Retinal pigment epithelial cell (primary cell): ENCODE results near the gene RHBG.

Experiments
- DNase-seq: peaks from one replicate; pipeline ENCODE4 v3.0.0-alpha.2; 2010; ENCODE audit warnings: low read depth
- H3K4me3 ChIP-seq: 2 replicates; pipeline ENCODE4 v1.5.1; 2011; ENCODE audit warnings: mild to moderate bottlenecking, low read length, control low read depth, moderate library complexity
- TF ChIP-seq, protein P1 (sequence below): conservative IDR thresholded peaks from 2 replicates; pipeline ENCODE4 v1.5.1; 2011; ENCODE audit warnings: low read depth, low read length, control low read depth, inconsistent platforms

The RHBG gene

GRCh38 chr1:156387870-156388173, 18.8 kb downstream of the RHBG start:
- no peak overlapping the region for H3K4me3 ChIP-seq
- DNase-seq, result no peak
- TF ChIP-seq, protein P1, sequence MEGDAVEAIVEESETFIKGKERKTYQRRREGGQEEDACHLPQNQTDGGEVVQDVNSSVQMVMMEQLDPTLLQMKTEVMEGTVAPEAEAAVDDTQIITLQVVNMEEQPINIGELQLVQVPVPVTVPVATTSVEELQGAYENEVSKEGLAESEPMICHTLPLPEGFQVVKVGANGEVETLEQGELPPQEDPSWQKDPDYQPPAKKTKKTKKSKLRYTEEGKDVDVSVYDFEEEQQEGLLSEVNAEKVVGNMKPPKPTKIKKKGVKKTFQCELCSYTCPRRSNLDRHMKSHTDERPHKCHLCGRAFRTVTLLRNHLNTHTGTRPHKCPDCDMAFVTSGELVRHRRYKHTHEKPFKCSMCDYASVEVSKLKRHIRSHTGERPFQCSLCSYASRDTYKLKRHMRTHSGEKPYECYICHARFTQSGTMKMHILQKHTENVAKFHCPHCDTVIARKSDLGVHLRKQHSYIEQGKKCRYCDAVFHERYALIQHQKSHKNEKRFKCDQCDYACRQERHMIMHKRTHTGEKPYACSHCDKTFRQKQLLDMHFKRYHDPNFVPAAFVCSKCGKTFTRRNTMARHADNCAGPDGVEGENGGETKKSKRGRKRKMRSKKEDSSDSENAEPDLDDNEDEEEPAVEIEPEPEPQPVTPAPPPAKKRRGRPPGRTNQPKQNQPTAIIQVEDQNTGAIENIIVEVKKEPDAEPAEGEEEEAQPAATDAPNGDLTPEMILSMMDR, result no peak

- TF ChIP-seq, protein P1, result no peak
- DNase-seq, result no peak
- H3K4me3 ChIP-seq, result no peak overlapping the region
These were observed 19.4 kb downstream of the RHBG start for GRCh38 chr1:156388174-156389137.

GRCh38 chr1:156389311-156389710, 20.3 kb downstream of the RHBG start:
- DNase-seq, result no peak
- TF ChIP-seq, protein P1, result no peak
- no peak overlapping the region for H3K4me3 ChIP-seq

- DNase-seq, result no peak
- TF ChIP-seq, protein P1, result no peak
- no peak overlapping the region for H3K4me3 ChIP-seq
These were observed 21.7 kb downstream of the RHBG start for GRCh38 chr1:156390469-156391365.

- no peak overlapping the region for H3K4me3 ChIP-seq
- DNase-seq, result no peak
- TF ChIP-seq, protein P1, result no peak
These were observed 22.3 kb downstream of the RHBG start for GRCh38 chr1:156391366-156391677.

- H3K4me3 ChIP-seq, result no peak overlapping the region
- TF ChIP-seq, protein P1, result no peak
- no peak for DNase-seq
These were observed 22.7 kb downstream of the RHBG start for GRCh38 chr1:156391701-156392100.

DNA sequence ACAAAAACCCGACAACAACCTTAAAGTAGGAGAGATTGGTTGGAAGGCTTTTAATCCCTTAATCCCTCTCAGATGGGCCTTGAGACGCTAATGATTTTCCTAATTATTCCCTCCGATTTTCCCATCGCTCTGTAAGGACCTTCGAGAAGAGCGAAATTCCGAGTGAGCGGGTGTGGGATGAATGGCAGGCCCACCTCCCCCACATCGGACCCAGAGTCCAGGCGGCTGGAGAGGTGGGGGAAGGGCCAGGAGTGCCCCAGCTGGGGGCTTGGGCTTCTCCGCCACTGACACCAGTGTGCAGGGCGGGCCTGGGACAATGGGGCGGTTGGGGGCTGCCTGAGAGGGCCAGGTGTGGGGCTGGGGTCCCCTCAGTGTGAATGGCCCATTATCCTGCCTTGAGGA, 23.4 kb downstream of the RHBG start:
- peak; percentile 36 for DNase-seq
- H3K4me3 ChIP-seq, result no peak overlapping the region
- TF ChIP-seq, protein P1, result no peak
